Activated CD8-positive, alpha-beta memory T cell treated with anti-CD3 and anti-CD28 coated beads for 1 hour (primary cell): ENCODE data around the gene TEX14.
"Not testable (repeated sequence)": the region's sequence is repeated elsewhere in the genome, so short reads cannot be mapped to it uniquely, and the experiment has no call there.

Source experiments
- DNase-seq, 2 donors: peaks; one replicate each; pipeline ENCODE4 v3.0.0-alpha.2; 2020; ENCODE audit warnings: low read depth in 1 of 2; ENCODE audit errors: extremely low read depth in 1 of 2

The TEX14 gene

DNA sequence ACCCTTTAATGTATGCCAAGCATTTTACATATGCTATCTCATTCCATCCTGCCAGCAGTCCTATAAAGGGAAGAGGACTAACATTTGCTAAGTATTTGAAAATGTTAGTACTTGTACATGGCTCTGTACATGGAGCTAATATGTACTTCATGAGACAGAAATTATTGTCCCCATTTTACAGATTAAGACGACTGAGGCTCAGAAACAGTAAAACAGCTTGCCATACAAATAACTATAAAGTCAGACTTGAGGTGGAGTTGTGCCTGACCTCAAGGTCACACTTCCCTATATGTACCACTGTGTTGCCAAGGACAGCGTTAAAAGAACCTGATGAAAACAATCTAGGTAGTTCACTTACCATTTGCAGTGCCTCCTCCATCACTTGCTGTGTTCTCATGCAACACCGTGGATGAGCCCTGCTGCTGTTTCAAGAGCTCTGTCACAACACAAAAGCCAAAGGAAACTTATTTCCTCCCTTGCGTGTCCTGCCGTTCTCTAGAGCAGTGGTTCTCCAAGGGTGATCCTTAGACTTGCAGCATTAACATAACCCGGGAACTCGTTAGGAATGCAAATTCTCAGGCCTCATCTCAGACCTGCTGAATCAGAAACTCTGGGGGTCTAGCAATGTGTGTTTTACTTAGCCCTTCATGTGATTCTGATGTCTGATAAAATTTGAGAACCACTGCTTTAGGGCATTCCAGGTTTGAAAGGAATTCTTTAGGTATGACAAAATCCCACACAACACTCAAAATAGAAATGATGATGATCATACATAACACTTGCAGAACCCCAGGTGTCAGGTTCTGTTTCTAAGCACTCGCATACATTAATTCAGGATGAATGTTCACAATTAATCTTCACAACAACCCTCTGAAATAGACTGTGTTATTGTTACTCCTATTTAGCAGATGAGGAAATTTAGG, 126.2 kb downstream of the TEX14 start:
- DNase-seq: no peak

DNA sequence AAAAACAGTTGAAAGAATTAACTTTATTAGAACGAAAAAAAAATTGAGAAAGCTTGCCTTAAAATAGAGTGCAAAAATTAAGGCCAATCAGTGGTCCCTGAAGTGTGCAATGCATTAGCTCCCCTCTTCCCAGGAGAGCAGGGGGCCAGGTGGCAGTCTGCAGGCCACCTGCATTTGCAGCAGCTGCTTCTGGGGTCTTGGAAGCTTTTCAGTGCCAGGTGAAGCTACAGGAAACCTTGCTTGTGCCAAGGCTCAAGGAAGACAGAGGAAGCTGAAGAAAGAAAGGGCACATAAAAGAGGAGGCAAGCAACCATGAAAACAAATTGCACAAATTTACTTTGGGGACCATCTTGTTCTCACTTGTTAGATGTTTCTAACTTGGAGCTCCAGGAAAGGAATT, 126.9 kb downstream of the TEX14 start:
- no peak for DNase-seq

DNA sequence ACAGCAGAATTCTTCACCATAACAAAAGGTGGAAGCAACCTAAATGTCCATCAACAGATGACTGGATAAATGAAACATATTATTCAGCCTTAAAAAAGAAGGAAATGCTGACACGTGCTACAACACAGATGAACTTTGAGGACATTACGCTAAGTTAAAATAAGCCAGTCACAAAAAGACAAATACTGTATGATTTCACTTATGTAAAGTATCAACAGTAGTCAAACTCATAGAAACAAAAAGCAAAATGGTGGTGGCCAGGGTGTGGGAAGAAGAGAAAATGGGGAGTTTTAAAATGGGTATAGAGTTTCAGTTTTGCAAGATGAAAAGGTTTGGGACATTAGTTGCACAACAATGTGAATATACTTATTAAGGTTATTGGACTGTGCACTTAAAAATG, 127.6 kb downstream of the TEX14 start:
- DNase-seq: no peak

- DNase-seq: no peak
Observed at GRCh38 chr17:58560511-58560910, 131.3 kb downstream of the TEX14 start.

DNA sequence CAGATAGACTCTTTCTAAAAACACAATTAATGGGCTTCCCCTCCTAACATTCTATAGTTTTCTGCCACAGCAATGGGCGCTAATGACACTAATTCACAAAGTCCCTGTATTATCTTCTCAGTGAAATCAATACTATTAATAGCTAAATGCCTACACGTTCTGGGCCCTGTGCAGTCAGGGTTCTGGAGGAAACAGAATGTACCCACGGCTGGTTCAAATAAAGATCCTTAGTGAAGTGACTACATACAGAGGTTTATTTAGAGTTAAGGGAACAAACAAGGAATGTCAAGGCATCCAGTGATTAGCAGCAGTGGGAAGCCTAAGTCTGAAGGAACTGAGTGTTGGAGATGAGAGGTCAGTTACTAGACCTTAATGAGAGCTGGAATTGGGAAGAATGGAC, 133.9 kb downstream of the TEX14 start:
- DNase-seq: no peak

GRCh38 chr17:58556833-58557250, 135.0 kb downstream of the TEX14 start:
- no peak for DNase-seq

DNA sequence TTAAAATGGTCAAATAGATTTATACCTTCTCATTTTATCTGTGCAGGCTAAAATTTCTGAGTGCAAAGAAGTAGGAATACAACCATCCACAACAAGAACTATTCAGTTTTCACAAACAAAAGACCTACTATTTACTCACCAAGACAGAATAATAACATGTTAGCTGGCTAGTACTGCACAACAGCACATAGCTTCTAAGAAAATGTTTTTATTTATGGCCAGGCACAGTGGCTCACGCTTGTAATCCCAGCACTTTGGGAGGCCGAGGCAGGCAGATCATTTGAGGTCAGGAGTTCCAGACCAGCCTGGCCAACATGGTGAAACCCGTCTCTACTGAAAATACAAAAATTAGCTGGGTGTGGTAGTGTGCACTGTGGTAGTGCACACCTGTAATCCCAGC, 136.7 kb downstream of the TEX14 start:
- DNase-seq: not testable (repeated sequence)

DNA sequence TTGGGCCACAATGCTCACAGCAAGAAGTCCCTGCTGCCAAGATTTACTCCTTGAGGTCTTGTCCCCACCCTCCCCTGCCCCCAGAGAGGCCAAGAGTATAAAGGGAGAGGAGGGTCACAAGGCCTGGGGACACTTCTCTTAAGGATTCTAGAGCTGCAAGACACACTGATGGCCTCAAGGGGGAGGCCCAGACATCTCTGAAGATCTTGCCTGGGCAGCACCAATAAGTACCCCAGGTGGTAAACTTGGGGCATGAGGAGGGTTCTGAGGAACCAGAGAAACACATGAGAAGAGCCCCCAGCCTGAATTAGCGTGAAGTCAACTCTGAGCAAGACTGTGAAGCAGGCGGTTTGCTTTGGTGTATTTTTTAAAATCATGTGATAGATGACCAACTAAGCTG, 150.6 kb downstream of the TEX14 start:
- no peak for DNase-seq

DNA sequence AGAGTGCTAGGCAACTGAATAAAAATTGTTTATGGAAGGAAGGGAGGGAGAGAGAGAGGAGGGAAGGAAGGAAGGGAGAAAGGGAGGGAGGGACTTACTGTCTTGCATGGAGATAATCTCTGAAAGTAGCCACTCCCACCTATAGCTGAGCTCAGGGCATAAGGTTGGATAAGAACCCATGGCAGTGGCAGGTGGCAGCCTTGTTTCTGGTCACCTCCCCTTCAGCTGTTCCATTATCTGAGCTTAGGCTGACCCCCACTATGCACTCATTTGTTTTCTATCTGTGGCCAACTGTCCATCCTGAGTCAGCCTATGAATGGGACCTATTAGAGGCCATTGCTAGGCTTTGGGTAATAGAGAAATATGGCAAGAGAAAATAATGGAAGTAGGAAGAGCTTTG, 152.1 kb downstream of the TEX14 start:
- no peak for DNase-seq

- no peak for DNase-seq
Observed at GRCh38 chr17:58538811-58539409, 152.9 kb downstream of the TEX14 start.

DNA sequence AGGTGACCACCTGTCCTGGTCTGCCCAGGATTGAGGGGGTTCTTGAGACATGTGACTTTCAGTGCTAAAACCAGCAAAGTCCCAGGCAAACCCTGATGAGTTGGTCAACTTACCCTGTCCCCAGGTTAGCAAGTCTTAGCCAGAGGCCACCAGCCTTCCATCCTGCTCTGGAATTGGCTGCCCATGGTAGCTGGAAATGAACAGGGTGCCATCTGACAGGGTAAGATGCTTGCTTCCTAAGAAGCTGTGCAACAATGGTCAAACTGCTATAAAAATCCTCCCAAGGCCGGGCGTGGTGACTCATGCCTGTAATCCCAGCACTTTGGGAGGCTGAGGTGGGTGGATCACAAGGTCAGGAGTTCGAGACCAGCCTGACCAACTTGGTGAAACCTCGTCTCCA, 154.6 kb downstream of the TEX14 start:
- DNase-seq: no peak

DNA sequence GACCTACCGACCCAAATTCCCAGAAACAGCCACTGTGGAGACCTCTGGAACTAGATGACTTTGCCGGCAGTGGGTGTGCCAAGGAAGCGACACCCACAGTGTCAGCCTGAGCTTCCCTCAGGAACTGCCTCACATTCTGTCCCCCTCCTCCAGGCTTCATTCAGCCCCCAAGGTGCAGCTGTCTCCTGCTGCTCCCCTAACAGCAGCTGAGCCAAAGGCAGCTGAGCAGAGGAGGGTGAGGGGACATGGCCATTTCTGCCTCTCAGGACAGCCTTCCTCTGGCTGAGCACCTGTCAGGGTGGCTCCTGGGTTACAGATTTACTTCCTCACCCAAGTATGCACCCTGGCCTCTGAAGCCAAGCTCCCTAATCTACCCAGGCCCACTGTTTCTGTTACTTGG, 155.3 kb downstream of the TEX14 start:
- DNase-seq: no peak

- no peak for DNase-seq
Observed at GRCh38 chr17:58535431-58535830, 156.4 kb downstream of the TEX14 start.

DNA sequence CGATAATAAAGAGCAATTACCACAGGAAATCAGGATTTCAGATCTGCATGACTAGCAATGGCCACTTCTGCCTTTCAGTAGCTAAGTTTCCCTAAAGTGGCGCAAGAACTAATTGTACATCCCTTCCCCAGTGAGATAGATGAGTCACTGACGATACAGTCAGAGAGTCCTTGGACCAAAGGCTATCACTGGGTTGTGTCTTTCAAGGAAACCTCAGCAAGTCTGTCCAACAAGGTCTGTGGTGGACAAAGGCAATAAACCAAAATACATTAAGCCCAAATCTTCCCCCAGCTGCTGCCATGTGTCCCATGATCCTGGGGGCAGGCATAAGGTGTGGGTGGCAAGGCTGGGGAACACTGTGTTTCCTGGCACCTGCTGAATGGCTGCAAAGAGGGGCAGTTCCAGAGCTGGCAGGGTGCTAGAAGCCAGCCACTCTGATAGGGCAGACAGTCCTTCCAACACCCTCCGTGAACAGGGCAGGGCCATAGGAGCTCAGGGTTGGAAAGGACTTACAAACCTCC, 156.9 kb downstream of the TEX14 start:
- DNase-seq: no peak

- no peak for DNase-seq
Observed at GRCh38 chr17:58534331-58534730, 157.5 kb downstream of the TEX14 start.

GRCh38 chr17:58533616-58534188, 158.1 kb downstream of the TEX14 start:
- no peak for DNase-seq

GRCh38 chr17:58532555-58532951, 159.3 kb downstream of the TEX14 start:
- no peak for DNase-seq

DNA sequence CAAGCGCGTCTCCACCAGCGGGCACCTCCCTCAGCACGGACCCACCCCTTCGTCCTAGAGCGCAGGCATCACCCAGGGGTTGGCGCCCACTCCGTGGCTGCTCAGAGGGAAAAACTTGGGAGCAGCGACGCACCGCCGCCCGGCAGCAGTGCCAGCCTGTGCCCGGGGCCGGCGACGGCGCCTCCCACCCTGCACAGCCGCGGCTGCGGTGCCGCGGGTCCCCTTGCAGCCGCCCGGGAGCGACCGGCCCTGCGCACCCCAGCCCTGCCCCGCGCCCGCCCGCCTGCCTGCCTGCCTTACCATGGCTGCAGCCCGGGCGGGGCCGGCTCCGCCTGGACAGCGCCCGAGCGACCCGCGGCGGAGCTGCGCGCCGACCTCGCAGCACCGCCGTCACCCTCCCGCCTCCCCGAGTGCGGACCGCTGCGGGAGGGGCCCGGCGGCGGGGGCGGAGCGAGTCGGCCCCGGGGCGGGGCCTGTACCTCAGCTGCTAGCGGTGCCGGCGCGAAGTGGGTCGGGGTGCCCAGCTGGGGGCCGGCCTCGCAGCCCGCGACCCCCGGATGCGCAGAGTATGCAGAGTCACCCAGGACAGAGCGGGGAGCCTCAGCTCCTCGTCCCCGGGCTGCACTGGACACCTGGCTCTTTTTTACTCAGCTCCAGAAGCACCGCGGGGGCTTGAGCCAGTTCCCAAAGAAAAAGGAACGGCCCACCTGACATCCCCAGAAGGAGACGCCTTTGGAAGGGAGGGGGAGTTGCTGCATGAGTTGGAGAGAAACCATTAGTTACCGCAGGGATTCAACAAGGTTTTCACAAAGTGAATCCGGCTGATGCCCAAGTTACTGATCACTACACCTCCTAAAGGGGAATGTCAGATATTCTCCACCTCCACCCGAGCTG, 159.9 kb downstream of the TEX14 start:
- peak in 1 of 2 donors; percentile 53 for DNase-seq

DNA sequence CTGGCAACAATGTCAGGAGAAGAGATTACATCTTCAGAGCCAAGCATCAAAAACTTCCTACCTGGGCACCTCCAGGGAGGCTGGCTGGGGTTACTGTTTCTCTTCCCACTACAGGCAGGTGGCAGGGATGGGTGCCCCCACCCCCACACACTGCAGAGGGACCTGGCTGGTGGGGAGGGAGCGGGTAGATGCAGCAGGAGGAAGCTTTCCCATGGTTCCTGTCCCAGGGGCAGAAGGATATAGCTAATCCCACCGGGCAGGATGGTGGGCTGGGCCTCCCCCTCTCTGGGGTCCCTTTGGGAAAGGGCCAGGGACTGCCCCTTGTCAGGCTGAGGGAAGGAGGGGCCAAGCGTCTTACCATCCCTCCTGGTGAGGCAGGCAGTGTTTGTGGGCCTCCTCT, 160.7 kb downstream of the TEX14 start:
- DNase-seq: no peak

GRCh38 chr17:58530655-58531054, 161.2 kb downstream of the TEX14 start:
- no peak for DNase-seq

GRCh38 chr17:58529275-58529674, 162.6 kb downstream of the TEX14 start:
- DNase-seq: no peak
